ENCODE data around the gene LRIT3.

LRIT3 gene

GRCh38 chr4:109847896-109848442 lies at the start of gene LRIT3:
Gene LRIT3 (plus strand): TSS chr4:109848107. CDS start chr4:109848202, 95 bp downstream.
- no peak for DNase-seq

DNA sequence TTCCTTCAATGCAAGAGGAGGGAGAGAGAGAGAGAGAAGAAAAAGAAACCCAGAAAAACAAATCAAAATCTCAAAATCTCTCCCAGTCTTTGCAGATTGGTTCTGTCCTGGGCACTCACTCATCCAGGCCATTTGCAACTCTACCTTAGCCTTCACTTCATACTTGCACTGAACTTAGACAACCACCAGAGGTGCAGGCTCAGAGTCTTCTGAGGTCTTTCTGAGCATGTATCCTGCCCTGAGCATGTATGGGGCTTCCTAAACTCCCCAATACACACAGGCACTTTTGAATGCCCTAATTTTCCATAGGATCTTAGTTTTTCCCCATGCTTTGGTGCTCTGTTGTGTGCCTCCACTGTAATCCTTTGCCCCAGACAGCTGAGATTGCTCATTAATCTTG lies 49.0 kb upstream of the LRIT3 start:
- DNase-seq: no peak

DNA sequence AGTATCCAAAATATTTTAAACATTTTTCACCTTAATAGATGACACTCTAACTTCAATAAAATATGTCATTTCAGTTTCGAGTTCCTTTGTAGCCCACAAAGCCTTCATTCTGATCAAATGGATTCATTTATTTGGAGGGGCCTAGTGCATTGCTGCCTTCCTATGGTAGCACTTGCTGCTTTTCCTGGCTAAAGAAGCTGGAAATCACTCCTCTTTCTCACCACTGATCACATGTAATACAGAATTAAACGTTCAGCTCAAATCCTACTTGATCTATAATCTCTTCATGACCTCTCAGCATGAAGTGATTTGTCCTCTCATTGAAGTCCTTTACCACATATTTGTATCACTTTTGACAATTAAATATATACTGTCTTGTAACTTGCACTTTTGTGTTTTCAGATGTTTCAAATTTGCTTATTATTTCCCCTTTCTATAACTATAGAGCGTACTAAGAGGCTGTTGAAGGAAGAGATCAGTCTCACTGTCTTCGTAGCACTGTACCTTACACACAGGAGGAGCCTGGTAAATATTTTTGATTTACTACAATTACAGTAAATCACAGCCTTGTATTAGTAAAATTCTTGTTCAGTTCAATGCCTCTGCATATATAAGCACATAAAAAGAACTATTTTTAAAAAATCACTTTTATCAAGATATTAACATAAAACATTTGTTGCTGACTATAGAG lies 46.7 kb upstream of the LRIT3 start:
- DNase-seq: no peak

- no peak for DNase-seq
Measured at GRCh38 chr4:109801895-109802319, 46.0 kb upstream of the LRIT3 start, which contains the start of gene CFI. Gene CFI (minus strand): TSS chr4:109801999. CDS start chr4:109801971, 28 bp downstream.

DNA sequence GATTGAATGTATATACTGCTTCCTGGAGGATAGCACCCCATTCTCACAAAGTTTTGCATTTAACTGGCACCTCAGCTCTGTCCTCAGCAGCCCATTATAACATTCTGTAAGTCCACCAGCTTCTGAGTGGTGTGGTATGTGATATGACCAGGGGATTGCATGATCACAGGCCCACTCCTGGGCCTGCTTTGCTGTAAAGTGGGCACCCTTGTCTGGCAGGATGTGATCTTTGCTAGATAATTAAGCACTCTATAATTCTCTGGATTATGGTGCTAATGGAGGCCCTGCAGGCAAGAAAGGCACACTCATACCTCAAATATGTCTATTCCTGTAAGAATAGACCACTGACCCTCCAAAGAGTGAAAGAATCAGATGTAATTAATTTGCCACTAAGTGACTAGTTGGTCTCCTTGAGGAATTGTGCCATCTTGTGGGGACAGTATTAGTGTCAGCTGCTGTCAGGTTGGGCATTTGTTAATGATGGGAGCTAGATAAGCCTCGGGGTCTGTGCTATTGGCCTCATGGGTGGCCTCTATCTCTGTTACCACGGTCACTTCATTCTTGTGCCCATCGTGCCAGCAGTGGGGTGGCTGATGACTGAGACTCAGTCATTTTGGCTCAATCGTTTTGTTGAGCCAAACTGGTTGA lies 43.9 kb upstream of the LRIT3 start:
- no peak for DNase-seq

DNA sequence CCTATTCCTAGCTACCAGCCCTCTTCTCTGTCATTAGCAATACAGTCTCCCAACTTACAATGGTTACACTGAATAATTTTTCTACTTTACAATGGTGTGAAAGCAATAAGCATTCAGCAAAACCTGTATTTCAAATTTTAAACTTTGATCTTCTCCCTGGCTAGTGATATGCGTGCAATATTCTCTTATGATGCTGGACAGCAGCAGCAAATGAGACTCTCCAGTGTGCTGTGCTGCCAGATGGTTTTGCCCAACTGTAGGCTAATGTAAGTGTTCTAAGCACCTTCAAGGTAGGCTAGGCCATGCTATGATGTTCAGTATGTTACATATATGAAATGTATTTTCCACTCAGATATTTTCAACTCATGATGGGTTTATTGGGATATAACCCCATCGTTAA lies 38.3 kb upstream of the LRIT3 start:
- DNase-seq: no peak

GRCh38 chr4:109810552-109811387 lies 37.1 kb upstream of the LRIT3 start:
- DNase-seq: no peak

- DNase-seq: no peak
Measured at GRCh38 chr4:109811707-109812106, 36.2 kb upstream of the LRIT3 start.

DNA sequence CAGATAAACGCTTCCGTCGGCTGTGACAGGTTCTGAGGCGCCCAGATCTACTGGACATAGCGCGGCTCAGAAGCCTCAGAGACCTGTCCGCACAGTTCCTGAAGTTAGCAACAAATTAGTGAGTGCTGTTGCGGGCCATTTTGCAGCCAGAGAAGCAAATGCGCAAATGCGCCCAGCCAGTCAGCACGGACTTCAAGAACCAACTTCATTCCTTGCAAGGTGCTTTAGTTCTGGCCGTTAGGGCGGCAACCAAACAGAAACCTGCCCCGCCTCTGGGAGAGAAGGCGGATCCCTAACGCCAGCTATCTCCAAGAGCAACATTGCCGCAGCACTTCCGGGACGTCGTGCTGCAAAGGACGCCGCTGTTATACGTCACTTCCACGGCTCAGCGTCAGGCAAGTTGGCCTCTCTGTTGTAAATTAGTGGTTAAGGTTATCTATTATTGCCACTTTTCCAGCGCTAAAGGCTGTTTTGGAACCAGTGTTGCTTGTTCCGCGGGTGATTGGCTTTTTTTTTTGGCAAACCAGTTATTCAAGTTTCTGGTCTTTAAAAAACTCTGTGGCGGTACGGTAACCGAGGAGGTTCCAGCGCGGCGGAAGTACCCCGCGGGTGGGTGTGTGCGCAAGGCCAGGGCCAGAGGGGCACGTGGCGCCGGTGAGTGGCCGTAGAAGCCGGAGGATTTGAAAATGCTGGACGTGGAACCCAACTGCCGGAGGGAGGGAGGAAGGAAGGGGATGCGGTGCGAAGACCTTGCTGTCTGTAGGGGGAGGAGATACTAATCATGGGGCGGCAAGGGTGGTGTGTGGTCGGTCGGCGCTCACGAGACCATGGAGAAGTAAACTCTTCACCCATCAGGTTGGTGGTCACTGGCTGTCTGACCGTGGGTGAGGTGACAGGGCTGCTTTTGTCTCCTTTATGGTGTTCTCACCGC lies 32.5 kb upstream of the LRIT3 start, which contains the start of gene GAR1:
Gene GAR1, plus strand, starts transcription at position 612 of the 931 bp plus-strand sequence. CDS start 403 bp downstream, outside the sequence.
- peak; percentile 65 for DNase-seq

GRCh38 chr4:109816082-109816442 lies 31.8 kb upstream of the LRIT3 start:
- no peak for DNase-seq

DNA sequence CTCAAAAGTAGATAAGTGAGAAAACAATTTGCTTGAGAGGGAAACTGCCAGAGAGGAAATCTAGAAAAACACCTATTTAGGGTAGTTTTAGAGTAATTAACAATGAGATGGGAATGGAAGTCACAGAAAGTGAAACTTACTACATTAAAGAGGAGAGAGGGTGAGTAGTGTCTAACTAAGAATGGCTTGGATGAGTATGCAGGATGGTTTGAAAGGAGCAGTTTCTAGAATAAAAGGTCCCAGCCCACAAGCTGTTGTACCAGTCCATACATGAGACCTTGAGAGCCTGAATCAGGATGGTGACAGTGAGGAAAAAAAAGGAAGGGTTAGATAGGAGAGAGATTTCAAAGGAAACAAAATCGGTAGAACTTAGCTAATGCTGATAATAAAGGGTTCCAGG lies 31.0 kb upstream of the LRIT3 start:
- DNase-seq: no peak

DNA sequence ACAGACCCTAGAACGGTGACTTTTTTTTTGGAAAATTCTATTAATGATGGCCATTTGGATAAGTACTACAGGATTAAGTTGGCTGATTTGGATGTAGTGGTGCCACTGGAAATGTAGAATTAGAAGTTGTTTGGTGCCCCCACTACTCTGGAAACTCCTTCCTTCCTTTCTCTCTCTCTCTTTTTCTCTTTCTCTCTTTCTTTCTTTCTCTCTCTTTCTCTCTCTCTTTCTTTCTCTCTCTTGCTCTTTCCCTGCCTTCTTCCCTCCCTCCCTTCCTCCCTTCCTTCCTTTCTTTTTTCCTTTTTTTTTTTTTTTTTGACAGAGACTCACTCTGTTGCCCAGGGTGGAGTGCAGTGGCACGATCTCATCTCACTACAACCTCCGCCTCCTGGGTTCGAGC lies 29.6 kb upstream of the LRIT3 start:
- no peak for DNase-seq

- no peak for DNase-seq
Measured at GRCh38 chr4:109820563-109820962, 27.3 kb upstream of the LRIT3 start.

GRCh38 chr4:109821185-109821584 lies 26.7 kb upstream of the LRIT3 start:
- no peak for DNase-seq

GRCh38 chr4:109826719-109827118 lies 21.2 kb upstream of the LRIT3 start:
- no peak for DNase-seq

- DNase-seq: no peak
Measured at GRCh38 chr4:109827672-109828071, 20.2 kb upstream of the LRIT3 start, which contains the start of gene RRH. Gene RRH (plus strand): TSS chr4:109827972. CDS start chr4:109828028, 56 bp downstream.

- no peak for DNase-seq
Measured at GRCh38 chr4:109833756-109834155, 14.2 kb upstream of the LRIT3 start.

DNA sequence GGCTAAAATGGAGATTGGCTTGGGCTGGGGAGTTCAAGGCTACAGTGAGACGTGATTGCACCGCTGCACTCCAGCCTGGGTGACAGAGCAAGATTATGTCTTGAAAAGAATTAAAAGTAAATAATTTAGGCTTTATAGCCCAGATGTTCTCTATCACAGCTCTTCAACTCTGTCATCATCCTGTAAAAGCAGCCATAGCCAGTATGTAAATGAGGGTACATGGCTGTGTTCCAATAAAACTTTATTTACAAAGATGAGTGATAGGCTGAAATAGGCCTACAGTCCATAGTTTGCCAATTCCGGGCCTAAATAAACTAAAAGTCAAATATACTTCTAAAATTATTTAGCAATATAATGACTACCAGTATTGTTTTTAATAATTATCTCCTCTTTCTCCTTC lies 10.9 kb upstream of the LRIT3 start:
- no peak for DNase-seq

- DNase-seq: no peak
Measured at GRCh38 chr4:109846395-109847098, 1.4 kb upstream of the LRIT3 start.

DNA sequence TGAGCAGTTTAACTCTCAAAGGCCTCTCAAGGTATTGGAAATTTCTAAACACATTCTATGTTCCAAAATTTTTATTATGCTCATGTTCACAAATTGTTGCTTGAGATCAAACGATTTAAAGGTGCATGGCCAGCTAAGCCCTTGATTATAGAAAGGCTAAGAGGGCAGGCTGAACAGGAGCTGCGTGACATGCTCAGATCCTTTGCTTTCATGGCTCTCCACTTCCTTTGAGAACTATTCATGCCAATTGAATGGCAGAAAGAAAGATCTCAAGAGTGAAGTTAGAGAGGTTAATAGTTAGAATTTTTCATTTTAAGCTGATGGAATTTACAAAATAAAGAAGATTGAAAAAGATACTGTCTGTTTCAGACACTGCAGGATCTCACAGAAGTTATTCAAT lies 594 bp downstream of the LRIT3 start:
- DNase-seq: no peak

DNA sequence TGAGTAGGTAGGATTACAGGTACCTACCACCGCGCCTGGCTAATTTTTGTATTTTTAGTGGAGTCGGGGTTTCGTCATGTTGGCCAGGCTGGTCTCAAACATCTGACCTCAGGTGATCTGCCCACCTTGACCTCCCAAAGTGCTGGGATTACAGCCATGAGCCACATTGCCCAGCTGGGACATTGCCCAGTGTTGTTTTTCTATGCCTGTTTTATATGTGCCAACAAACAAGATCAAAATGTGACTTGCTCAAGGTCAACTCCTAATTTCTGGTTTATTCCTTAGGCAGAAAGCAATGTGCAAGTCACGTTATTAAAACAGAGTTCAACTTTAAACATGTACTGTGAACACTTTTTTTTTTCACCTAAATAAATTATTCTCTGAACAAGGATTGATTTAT lies 2.7 kb downstream of the LRIT3 start:
- DNase-seq: no peak

Data from SHP77 treated with DMSO at 0.1 percent for 48 hours (cell line).